ENCODE data around the gene RAB22A.

Gene RAB22A

GRCh38 chr20:58388028-58388601, 78.6 kb downstream of the RAB22A start:
- DNase-seq (ENCODE audit: low read depth in 2 of 2), result no peak

- DNase-seq (ENCODE audit: low read depth in 2 of 2), result peak; percentile 93 to 95
These were observed 79.4 kb downstream of the RAB22A start, which contains the start of gene VAPB for GRCh38 chr20:58388882-58389323. Gene VAPB, plus strand, starts transcription at chr20:58389229. Its CDS starts 231 bp downstream, at chr20:58389460.

- DNase-seq (ENCODE audit: low read depth in 2 of 2), result peak; percentile 3 to 17
These were observed 79.9 kb downstream of the RAB22A start for GRCh38 chr20:58389324-58389967.

GRCh38 chr20:58389968-58390658, 80.6 kb downstream of the RAB22A start:
- DNase-seq (ENCODE audit: low read depth in 2 of 2), result no peak

- no peak for DNase-seq (ENCODE audit: low read depth in 2 of 2)
These were observed 81.1 kb downstream of the RAB22A start for GRCh38 chr20:58390659-58391035.

GRCh38 chr20:58392286-58392685, 82.8 kb downstream of the RAB22A start:
- DNase-seq (ENCODE audit: low read depth in 2 of 2), result no peak

GRCh38 chr20:58393299-58393698, 83.8 kb downstream of the RAB22A start:
- DNase-seq (ENCODE audit: low read depth in 2 of 2), result no peak

GRCh38 chr20:58394801-58395200, 85.3 kb downstream of the RAB22A start:
- DNase-seq (ENCODE audit: low read depth in 2 of 2), result no peak

- no peak for DNase-seq (ENCODE audit: low read depth in 2 of 2)
These were observed 86.1 kb downstream of the RAB22A start for GRCh38 chr20:58395604-58396003.

GRCh38 chr20:58397429-58397828, 87.9 kb downstream of the RAB22A start:
- no peak for DNase-seq (ENCODE audit: low read depth in 2 of 2)

GRCh38 chr20:58398254-58398653, 88.7 kb downstream of the RAB22A start:
- no peak for DNase-seq (ENCODE audit: low read depth in 2 of 2)

- no peak for DNase-seq (ENCODE audit: low read depth in 2 of 2)
These were observed 90.4 kb downstream of the RAB22A start for GRCh38 chr20:58399926-58400325.

- no peak for DNase-seq (ENCODE audit: low read depth in 2 of 2)
These were observed 91.6 kb downstream of the RAB22A start for GRCh38 chr20:58401162-58401561.

GRCh38 chr20:58402305-58402704, 92.8 kb downstream of the RAB22A start:
- DNase-seq (ENCODE audit: low read depth in 2 of 2), result no peak

- no peak for DNase-seq (ENCODE audit: low read depth in 2 of 2)
These were observed 93.3 kb downstream of the RAB22A start for GRCh38 chr20:58402827-58403226.

GRCh38 chr20:58403272-58403671, 93.8 kb downstream of the RAB22A start:
- no peak for DNase-seq (ENCODE audit: low read depth in 2 of 2)

GRCh38 chr20:58405504-58406291, 96.2 kb downstream of the RAB22A start:
- no peak for DNase-seq (ENCODE audit: low read depth in 2 of 2)

GRCh38 chr20:58406422-58407001, 97.0 kb downstream of the RAB22A start:
- DNase-seq (ENCODE audit: low read depth in 2 of 2), result no peak

GRCh38 chr20:58407201-58407873, 97.8 kb downstream of the RAB22A start:
- no peak for DNase-seq (ENCODE audit: low read depth in 2 of 2)

- no peak for DNase-seq (ENCODE audit: low read depth in 2 of 2)
These were observed 98.5 kb downstream of the RAB22A start for GRCh38 chr20:58407966-58408557.

Data from stimulated activated CD8-positive, alpha-beta memory T cell treated with anti-CD3 and anti-CD28 coated beads, Interleukin-15, amount 100 ng/mL, for 48 hours (primary cell).